Urinary bladder (tissue), 4 donors: ENCODE results near the gene FAM186B. TPM values are rescaled to one million over a fixed set of nuclear protein-coding genes. Genes with fewer than 3 reads are reported as not detected.

Source experiments
- DNase-seq: peaks from one replicate; pipeline ENCODE4 v3.0.0-alpha.2; 2015; ENCODE audit errors: extremely low spot score
- H3K27ac ChIP-seq: one replicate; pipeline ENCODE4 v1.5.1; 2013; ENCODE audit warnings: low read depth, mild to moderate bottlenecking, moderate library complexity
- H3K36me3 ChIP-seq: one replicate; pipeline ENCODE4 v1.6.1; 2013; ENCODE audit warnings: mild to moderate bottlenecking, moderate library complexity; ENCODE audit not compliant: insufficient read depth
- H3K4me1 ChIP-seq: one replicate; pipeline ENCODE4 v1.6.1; 2013; ENCODE audit warnings: mild to moderate bottlenecking, moderate library complexity; ENCODE audit not compliant: insufficient read depth
- H3K4me3 ChIP-seq: one replicate; pipeline ENCODE4 v1.5.1; 2013; ENCODE audit warnings: low read depth, low read length
- WGBS: extraction: QIAGEN DNeasy Blood & Tissue Kit; methylation state at CpG from one replicate; pipeline ENCODE4 v1.1.7; 2013; 5-methylcytosine and 5-hydroxymethylcytosine counted together
- polyA plus RNA-seq: library from polyadenylated mRNA; stranded (reverse); fragments of 200-250 nt; gene quantifications from one replicate; pipeline ENCODE4 v1.2.3, GENCODE V29; 2013
- total RNA-seq: library from RNA; depleted of rRNA; stranded (reverse); fragments of >200 nt; gene quantifications from one replicate; pipeline ENCODE4 v1.2.3, GENCODE V29; 2014
- donor health status: healthy with polysubstance abuse.
- donor health status: healthy.

The FAM186B gene
- total and polyA plus RNA-seq, 2 donors: 0.16 to 0.25 TPM

DNA sequence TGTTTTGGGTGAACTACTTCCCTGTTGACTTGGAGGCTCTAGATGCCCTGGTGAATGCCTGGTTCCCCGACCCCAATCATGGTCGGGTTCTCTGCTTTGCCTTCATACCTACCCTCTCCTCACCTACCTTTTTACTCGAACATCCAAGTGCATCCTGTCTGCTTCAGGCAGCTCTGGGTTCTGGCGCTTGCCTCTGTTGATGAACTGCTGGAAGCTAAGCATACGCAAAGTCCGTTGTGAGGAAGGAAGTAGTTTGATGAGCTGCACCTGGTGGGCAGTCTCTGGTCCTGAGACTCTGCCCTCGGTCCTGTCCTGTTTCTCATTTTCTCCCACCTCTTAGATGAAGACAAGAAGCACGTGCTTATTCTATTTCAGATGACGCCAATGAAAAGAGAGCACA is 53.0 kb downstream of the FAM186B start:
- Histone ChIP-seq H3K27ac (no peak overlapping the region), H3K4me3 (no peak overlapping the region), H3K36me3 (peaks cover 5% of the 10 kb centered on the region), H3K4me1 (no peaks in the 10 kb centered on the region)
- DNase-seq: no peak
- WGBS: 38% methylated on average over 9 of the region's 9 CpGs

DNA sequence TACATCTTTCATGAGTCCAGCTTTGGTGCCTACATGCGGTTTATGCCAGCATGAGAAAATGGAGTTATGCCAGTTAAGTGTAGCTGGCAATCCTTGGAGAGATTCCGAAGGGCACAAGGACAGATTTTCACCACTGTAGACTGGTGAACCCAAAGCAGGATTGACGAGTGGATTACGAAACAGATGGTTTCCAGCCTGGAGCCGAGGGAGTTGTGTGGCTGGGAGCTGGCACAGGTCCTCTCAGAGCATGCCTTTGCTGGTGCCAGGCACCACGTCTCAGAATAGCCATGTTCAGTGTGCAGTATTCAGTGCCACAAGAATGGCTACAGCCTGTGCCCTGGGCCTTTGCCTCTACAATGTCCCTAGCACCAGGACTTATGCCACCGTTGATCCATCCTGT is 53.4 kb downstream of the FAM186B start:
- no peak for DNase-seq

DNA sequence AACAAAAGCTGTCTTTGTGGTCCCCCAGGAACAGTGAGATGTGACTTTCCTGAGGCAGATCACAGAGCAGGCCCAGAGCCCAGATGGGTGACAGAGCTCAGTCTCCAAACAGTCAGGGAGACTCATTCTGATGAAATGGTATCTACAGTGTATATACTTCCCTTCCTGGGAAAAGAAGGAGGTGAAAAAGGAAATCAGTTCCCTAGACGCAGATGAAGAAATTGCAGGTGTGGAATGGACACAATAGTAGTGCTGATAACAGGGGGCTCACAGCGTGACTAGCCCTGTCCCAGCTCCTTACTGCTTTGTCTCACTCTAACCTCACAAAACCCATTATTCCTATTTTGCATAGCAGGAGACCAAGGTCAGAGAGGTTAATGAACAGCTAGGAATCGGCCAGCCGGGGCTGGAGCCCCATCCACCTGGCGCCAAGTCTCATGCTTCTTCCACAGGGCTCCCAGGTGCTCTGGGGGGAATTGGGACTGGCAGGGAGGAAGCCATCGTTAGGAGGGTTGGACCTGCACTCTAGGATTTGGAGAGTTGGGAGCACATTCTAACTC is 54.7 kb downstream of the FAM186B start:
- WGBS: 86% methylated on average over 6 of the region's 6 CpGs
- no peak for DNase-seq
- H3K36me3 ChIP-seq: no peaks in the 10 kb centered on the region

More for the DNA sequence above, 53.4 kb downstream of the FAM186B start:
- no peaks in the 10 kb centered on the region for H3K4me1 ChIP-seq
- H3K36me3 ChIP-seq: peaks cover 2% of the 10 kb centered on the region
- no peak overlapping the region for H3K27ac ChIP-seq
- 69% methylated on average over 7 of the region's 7 CpGs for WGBS
- H3K4me3 ChIP-seq: no peak overlapping the region

DNA sequence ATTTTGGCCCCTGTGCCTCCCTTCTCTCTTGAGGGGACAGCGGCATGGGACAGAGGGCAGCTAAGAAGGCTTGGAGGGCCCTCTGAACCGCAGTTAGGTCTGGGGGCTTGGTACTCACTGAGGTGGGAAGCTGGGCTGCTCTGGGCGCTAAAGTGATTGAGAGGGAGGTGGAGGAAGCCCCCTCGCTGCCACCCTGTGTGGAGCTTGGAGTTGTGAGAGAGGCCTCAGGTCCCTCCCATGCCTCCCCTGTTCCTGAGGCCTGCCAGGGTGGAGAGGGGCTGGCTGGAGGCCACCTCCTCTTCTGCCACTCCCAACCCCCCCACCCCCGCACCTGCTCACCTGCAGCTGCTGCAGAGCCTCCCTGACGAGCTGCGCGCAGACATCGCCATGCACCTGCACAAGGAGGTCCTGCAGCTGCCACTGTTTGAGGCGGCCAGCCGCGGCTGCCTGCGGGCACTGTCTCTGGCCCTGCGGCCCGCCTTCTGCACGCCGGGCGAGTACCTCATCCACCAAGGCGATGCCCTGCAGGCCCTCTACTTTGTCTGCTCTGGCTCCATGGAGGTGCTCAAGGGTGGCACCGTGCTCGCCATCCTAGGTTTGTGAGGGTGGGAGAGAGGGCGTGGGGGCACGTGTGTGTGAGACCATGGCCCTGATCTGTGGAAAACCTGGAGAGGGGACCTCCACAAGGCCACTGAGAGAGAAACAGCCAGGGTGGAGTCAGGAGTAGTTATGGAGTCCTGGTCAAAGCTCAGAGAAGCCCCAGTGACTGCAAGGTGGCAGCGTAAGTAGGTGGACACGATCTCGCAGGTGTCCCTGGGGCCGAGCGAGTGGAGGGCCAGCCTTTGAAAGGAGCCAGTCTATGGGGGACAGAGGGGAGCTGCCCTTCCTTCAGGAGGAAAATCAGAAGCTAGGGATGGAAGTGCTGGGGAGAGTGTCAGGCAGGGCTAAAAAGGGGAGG is 55.4 kb downstream of the FAM186B start:
- H3K4me3 ChIP-seq: no peak overlapping the region
- no peak overlapping the region for H3K27ac ChIP-seq
- WGBS: 94% methylated on average over 28 of the region's 28 CpGs
- DNase-seq: no peak
- no peaks in the 10 kb centered on the region for H3K36me3 ChIP-seq
- H3K4me1 ChIP-seq: no peaks in the 10 kb centered on the region

More for the DNA sequence above, 54.7 kb downstream of the FAM186B start:
- no peaks in the 10 kb centered on the region for H3K4me1 ChIP-seq
- H3K27ac ChIP-seq: no peak overlapping the region
- no peak overlapping the region for H3K4me3 ChIP-seq

DNA sequence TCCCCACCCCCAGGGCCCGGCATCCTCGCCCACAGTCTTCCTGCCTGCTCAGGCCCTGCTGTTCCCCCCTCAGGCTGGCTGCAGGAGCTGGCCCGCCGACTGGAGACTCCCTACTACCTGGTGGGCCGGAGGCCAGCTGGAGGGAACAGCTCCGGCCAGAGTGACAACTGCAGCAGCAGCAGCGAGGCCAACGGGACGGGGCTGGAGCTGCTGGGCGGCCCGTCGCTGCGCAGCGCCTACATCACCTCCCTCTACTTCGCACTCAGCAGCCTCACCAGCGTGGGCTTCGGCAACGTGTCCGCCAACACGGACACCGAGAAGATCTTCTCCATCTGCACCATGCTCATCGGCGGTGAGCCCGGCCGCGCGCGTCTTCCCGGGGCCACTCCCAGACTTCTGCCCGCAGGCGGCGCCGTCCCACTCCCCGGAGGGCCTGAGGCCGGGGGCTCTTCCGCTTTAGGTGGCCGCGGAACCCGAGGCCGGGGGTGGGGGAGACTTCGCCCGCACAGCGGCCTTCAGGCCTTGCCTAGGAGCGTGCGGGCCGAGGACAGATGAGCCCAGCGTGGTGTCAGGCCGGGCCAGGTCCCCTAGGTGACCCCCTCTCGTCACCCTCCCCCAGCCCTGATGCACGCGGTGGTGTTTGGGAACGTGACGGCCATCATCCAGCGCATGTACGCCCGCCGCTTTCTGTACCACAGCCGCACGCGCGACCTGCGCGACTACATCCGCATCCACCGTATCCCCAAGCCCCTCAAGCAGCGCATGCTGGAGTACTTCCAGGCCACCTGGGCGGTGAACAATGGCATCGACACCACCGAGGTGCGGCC is 56.4 kb downstream of the FAM186B start:
- WGBS: 11% methylated on average over 70 of the region's 70 CpGs
- Histone ChIP-seq H3K36me3 (no peaks in the 10 kb centered on the region), H3K4me1 (no peaks in the 10 kb centered on the region), H3K4me3 (peak overlapping the region; percentile 6), H3K27ac (no peak overlapping the region)
- no peak for DNase-seq

DNA sequence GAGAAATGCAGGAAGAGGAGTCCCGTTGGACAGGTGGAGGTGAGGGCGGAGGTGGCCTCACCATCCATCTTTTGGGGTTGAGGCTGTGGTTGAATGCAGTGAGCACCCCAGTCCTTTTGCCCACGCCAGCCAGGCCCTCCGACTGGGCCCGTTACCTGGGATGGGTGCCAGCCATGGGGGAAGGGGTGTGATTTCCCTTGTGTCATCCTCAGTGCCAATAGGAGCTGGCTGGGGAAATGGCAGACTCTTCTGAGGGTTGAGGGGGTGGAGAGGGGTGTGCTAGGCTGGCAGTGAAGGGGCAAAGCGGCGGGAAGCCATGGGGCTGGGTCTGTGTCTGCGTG is 57.0 kb downstream of the FAM186B start:
- DNase-seq: no peak
- WGBS: 42% methylated on average over 8 of the region's 8 CpGs
- Histone ChIP-seq H3K4me1 (no peaks in the 10 kb centered on the region), H3K27ac (no peak overlapping the region), H3K36me3 (no peaks in the 10 kb centered on the region), H3K4me3 (peak overlapping the region; percentile 6)

DNA sequence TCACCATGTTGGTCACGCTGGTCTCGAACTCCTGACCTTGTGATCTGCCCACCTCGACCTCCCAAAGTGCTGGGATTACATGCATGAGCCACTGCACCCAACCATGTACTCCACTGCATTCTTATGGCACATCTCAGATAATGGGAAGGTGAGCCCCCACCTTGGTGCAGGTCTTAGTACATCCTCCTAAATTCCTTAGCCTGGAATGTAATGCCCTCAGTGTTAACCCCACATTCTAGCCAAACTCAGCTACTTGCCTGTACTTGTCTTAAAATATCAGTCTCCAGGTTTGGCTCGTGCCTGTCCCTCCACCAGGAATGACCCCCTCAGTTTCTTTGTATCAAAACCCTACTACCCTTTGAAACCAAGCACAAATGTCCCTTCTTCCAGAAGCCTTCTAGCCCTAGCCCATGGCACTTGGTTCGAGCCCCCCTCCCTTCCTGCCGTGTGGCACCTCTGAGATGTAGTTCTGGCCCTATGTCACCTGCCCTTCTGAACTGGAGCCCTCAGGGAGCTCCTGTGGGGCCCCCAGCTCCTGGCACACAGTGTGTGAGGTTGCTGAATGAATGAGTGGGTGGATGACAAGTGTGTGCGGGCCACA is 58.2 kb downstream of the FAM186B start:
- DNase-seq: no peak
- H3K36me3 ChIP-seq: no peaks in the 10 kb centered on the region
- no peaks in the 10 kb centered on the region for H3K4me1 ChIP-seq
- 77% methylated on average over 7 of the region's 7 CpGs for WGBS
- no peak overlapping the region for H3K27ac ChIP-seq
- H3K4me3 ChIP-seq: no peak overlapping the region

DNA sequence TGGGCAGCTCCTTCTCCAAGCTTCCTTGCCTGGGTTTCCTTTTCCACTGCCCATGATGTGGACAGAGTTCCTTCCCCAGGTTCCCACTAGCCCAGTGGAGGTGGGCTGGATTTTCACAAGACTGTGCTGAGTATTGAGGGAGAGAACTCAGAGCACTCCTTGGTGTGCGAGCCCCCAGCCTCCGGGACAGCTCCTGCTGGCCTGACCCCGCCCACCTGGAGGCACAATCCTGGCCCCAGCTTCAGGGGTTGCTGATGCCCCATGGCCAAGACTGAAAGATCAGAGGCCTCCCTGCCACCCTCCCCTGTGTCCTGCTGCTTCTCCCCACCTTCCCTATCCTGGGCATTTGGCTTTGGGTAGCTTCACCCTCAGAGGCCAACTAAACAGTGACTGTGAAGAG is 59.0 kb downstream of the FAM186B start:
- WGBS: 71% methylated on average over 3 of the region's 3 CpGs
- Histone ChIP-seq H3K36me3 (no peaks in the 10 kb centered on the region), H3K4me1 (no peaks in the 10 kb centered on the region), H3K4me3 (no peak overlapping the region), H3K27ac (no peak overlapping the region)
- DNase-seq: no peak

DNA sequence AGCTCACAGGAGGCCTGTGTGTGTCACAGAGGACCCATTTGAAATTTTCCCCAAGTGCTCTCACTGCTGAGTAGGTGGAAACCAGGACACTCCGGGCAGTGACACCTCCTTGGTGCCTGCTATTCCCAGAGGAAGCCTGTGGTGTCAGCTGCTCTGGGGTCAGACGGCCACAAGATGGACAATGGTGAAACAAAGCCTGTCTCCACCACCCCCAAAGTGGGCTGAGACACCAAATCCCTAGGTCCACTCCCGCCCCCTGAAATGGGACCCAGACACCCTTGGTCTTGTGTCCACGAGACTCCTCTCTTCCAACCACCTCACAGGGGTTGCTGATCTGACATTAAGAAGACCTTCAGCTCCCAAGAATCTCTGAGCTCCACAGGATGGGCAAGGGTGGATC is 59.6 kb downstream of the FAM186B start:
- no peak overlapping the region for H3K4me3 ChIP-seq
- no peak overlapping the region for H3K27ac ChIP-seq
- H3K4me1 ChIP-seq: no peaks in the 10 kb centered on the region
- DNase-seq: no peak
- no peaks in the 10 kb centered on the region for H3K36me3 ChIP-seq
- WGBS: 79% methylated on average over 4 of the region's 4 CpGs

DNA sequence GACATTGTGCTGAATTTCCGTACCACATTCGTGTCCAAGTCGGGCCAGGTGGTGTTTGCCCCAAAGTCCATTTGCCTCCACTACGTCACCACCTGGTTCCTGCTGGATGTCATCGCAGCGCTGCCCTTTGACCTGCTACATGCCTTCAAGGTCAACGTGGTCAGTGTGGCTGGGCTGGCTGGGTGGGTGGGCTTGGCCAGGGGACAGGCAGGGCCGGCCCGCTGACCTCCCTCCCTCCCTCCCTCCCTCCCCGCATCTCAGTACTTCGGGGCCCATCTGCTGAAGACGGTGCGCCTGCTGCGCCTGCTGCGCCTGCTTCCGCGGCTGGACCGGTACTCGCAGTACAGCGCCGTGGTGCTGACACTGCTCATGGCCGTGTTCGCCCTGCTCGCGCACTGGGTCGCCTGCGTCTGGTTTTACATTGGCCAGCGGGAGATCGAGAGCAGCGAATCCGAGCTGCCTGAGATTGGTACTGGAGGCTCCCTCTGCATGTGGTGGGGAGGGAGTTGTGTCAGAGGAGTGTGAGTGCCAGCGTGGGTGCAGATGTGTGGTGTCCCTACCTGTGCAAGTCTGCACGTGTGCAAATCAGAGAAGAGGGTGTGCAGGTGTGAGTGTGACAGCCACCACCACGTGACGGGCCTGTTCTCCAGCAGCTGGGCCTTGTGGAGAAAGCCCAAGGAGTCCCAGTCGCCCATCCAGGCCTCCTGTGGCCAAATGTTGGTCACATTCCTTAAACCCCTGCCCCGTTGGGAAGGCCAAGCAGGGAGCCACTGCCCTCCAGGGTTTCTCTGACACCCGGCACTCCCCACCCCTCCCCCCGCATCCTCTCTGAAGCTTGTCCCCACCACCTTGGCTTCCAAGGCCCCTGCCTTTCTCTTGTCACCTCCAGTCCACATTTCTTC is 61.3 kb downstream of the FAM186B start:
- DNase-seq: no peak
- Histone ChIP-seq H3K4me3 (no peak overlapping the region), H3K36me3 (no peaks in the 10 kb centered on the region), H3K4me1 (no peaks in the 10 kb centered on the region), H3K27ac (no peak overlapping the region)
- WGBS: 44% methylated on average over 39 of the region's 39 CpGs

DNA sequence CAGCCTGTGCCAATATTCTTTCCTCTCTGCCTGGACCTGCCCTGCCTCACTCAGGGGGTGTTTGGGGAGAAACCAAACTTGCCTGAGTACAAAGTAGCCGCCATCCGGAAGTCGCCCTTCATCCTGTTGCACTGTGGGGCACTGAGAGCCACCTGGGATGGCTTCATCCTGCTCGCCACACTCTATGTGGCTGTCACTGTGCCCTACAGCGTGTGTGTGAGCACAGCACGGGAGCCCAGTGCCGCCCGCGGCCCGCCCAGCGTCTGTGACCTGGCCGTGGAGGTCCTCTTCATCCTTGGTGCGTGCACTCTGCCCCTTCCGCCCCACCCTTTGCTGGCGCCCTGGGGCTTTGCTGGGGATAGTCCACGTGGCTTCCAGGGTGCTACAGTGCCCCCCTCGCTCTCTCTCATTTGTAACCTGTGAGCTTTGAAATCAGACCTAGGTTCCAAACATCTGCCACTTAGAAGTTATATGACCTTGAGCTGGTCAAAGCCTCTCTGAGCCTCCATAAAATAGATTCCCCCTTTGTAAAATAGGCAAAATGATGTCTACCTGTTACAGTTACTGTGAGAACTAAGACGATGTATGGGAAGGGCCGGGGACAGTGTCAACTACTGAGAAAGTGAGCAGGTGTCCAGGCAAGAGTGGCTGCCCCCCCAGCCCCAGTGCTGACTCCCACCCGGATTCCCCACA is 62.1 kb downstream of the FAM186B start:
- WGBS: 71% methylated on average over 20 of the region's 20 CpGs
- no peak for DNase-seq
- no peaks in the 10 kb centered on the region for H3K36me3 ChIP-seq
- no peaks in the 10 kb centered on the region for H3K4me1 ChIP-seq
- no peak overlapping the region for H3K27ac ChIP-seq
- no peak overlapping the region for H3K4me3 ChIP-seq

DNA sequence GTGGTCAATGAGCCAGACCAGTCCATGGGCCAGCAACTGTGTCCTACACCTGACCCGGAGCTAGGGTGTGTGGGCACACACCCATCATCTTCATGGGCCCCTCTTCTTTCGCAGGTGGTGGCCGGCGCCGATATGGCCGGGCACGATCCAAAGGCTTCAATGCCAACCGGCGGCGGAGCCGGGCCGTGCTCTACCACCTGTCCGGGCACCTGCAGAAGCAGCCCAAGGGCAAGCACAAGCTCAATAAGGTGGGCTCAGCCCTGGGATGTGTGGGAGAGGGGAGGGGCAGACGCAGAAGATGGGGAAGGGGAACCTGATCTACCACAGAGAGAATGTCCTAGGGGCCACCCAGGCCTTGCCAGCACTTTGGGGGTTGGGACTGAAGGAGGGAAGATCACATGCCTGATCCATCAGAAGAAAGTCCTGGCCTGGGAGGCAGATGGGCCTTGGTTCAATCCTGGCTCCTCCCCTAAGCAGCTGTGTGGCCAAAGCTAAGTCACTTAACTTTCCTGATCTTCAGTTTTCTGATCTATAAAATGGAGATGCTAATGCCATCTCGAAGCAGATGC is 62.8 kb downstream of the FAM186B start:
- no peak for DNase-seq
- Histone ChIP-seq H3K27ac (no peak overlapping the region), H3K36me3 (no peaks in the 10 kb centered on the region), H3K4me3 (no peak overlapping the region), H3K4me1 (no peaks in the 10 kb centered on the region)
- WGBS: 93% methylated on average over 15 of the region's 15 CpGs
